Fibroblast of the aortic adventitia (primary cell): ENCODE results near the gene NPC1L1. TPM values are rescaled to one million over a fixed set of nuclear protein-coding genes. Genes with fewer than 3 reads are reported as not detected.

Experiments used
- DNase-seq: peaks from one replicate; pipeline ENCODE4 v3.0.0-alpha.2; 2010; ENCODE audit warnings: low read depth
- H3K4me3 ChIP-seq: 2 replicates; pipeline ENCODE4 v1.5.1; 2011; ENCODE audit warnings: low read depth, mild to moderate bottlenecking, control low read depth, low read length, moderate library complexity
- total RNA-seq: library from RNA; depleted of rRNA; stranded (reverse); fragments of >200 nt; gene quantifications from 2 replicates; pipeline ENCODE4 v1.2.3, GENCODE V29; 2012; ENCODE audit warnings: low replicate concordance
- TF ChIP-seq, protein P1 (sequence below): IDR thresholded peaks from 2 replicates; pipeline ENCODE4 v1.5.1; 2011; ENCODE audit warnings: mild to moderate bottlenecking, low read length, control low read depth, inconsistent platforms; ENCODE audit not compliant: insufficient read depth

Gene NPC1L1
- total RNA-seq, 1 donor: under 0.01 TPM

DNA sequence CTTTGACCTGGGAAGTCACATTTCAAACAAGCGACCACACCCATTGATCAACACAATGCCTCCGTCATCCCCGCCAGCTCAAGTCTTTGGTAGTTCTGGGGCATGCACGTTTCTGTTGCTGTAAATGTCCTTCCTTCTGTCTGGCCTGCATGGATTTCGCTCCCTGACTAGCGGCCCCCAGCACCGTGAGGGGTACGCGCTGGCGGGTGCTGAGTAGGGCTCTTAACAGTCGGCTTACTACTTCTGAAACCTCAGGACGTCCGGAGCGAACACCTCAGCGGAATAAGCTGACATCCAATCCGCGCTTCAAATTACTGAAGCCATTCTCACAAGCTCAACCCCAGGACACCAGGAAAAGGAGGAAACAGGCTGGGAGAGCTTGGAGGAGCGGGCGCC lies 51.2 kb downstream of the NPC1L1 start:
- peak; percentile 41 for DNase-seq
- TF ChIP-seq, protein P1, sequence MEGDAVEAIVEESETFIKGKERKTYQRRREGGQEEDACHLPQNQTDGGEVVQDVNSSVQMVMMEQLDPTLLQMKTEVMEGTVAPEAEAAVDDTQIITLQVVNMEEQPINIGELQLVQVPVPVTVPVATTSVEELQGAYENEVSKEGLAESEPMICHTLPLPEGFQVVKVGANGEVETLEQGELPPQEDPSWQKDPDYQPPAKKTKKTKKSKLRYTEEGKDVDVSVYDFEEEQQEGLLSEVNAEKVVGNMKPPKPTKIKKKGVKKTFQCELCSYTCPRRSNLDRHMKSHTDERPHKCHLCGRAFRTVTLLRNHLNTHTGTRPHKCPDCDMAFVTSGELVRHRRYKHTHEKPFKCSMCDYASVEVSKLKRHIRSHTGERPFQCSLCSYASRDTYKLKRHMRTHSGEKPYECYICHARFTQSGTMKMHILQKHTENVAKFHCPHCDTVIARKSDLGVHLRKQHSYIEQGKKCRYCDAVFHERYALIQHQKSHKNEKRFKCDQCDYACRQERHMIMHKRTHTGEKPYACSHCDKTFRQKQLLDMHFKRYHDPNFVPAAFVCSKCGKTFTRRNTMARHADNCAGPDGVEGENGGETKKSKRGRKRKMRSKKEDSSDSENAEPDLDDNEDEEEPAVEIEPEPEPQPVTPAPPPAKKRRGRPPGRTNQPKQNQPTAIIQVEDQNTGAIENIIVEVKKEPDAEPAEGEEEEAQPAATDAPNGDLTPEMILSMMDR: no peak
- H3K4me3 ChIP-seq: peak overlapping the region; percentile 89

DNA sequence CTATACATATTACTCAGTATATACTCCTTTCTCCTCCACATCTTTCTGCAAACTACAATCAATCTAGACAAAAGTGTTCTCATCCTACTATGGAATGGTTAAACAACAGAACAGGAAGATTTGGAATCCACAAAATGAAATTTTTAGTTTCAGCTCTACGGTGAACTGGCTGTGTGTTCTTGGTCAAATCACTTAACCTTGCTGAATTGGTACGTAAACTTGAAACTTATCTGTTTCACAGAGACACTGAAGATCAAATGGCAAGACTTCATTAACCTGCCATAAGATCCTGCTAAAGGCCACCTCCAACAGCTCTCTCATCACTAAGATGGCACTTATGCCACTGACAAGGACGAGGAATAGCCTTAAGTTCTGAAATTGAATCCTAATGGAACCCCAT lies 52.2 kb downstream of the NPC1L1 start:
- TF ChIP-seq, protein P1: no peak
- peak overlapping the region; percentile 89 for H3K4me3 ChIP-seq
- DNase-seq: no peak

DNA sequence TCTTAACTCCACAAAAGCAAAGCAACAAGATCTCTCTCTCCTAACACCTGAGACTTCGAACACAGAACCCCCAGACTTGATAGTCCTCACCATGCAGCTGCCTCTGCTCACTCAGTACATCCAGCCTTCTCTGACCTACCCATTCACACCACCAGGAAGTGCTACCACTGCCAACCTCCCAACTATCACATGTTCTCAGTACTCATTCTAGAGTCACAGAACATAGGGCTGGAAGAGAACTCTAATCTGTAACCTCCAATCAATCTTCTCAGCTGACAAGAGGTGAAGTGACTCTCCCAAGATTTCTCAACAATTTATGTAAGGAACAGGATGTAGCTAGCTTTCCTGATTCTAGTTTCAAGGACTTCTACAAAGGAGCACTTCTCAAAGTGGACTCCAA lies 54.4 kb downstream of the NPC1L1 start:
- no peak overlapping the region for H3K4me3 ChIP-seq
- DNase-seq: peak; percentile 61
- TF ChIP-seq, protein P1: no peak

DNA sequence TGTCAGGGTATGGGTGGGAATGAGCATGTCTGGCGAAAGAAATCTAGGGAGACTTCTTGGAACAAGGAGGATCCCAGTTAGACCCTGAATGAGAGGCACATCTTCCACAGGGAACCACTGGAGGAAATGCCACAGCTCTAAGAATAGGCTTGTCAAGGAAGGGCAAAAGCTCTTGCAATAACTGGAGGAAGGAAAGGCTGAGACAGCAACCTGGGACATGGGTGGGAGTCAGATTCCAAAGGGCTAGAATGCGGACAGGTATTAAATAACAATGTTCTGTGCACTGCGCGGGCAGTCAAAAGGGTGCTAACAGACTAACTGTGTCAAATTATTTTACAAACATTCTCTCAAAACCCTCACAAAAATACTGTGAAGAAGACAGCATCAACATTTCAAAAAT lies 55.1 kb downstream of the NPC1L1 start:
- DNase-seq: no peak
- TF ChIP-seq, protein P1: no peak
- H3K4me3 ChIP-seq: no peak overlapping the region

DNA sequence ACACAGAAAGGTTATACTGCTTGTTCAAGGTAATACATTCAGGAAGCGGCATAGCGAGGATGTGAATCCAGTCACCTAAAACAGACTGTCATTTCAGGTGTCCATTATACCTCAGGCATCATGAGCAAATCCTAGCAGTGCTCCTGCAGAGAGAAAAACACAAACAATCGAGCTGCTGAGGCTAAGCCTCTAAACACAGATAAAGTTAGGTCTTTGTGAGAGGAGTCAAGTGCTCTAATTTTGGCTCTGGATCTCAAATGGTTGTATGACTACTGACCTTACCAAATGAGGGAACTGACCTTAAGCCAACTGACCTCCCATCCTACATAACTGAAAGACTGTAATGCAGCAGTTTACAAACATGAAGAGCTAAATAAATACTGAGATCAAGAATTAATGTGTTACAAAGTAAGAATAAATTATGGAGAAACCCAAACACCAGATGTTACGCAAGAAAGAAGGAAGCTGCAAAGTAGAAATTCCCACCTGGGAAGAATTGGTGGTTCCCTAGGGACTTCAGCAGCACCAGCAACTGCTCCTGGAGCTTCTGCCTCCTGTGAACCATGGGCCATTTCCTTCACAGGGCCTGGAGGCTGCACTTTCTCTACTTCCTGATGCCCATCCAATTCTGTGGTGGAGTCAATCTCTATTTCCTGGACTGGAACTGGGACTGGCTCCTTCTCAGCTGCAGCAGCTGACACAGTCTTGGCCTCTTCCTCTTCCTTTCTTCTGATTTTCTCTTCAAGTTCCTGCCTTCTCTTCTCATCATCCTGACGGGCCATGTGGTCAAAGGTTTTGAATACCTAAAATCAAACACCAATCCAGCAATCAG lies 56.4 kb downstream of the NPC1L1 start:
- TF ChIP-seq, protein P1: no peak
- DNase-seq: no peak
- H3K4me3 ChIP-seq: no peak overlapping the region

DNA sequence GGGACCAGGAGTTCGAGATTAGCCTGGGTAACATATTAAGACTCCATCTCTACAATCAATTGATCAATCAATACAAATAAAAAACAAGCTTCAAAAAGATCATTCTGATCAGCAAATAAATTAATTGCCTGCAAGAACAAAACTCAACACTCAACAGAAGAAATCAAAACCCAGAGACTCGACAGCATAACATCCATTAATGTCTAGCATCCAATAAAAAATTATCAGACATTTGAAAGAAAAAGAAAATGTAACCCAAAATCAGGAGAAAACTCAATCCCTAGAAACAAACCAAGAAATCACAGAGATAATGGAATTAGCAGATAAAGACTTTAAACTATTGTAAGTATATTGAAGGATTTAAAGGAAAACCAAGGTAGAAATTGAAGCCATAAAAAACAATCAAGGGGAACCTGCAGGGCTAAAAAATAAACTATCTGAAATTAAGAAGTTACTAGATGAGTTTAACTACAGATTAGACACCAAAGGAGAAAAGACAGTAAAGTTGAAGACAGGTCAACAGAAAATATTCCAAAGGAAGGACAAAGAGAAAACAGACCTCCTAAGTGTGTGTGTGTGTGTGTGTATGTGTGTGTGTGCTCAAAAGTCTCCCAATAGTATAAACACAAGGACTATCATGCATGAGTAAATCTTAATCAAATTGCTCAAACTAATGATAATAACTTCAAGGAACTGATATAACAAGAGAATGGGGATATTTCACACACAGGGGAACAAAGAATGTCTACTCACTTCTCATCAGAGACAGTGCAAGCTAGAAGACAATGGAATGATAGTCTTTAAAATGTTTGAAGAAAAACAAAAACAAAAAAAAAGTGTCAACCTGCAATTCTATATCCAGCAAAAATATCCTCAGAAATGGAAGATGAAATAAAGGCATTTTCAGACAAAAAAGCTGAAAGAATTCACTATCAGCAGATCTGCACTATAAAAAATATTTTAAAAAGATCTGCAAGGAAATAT lies 58.3 kb downstream of the NPC1L1 start:
- TF ChIP-seq, protein P1: no peak
- no peak overlapping the region for H3K4me3 ChIP-seq
- DNase-seq: no peak
